NCI-H1694 (cell line): ENCODE results near the gene UNC13D.
"Not testable (repeated sequence)": the region's sequence is repeated elsewhere in the genome, so short reads cannot be mapped to it uniquely, and the experiment has no call there.

Source experiments
- DNase-seq: peaks from one replicate; lab custom pipeline; 2025; lab: John Stamatoyannopoulos, UW

Gene UNC13D

DNA sequence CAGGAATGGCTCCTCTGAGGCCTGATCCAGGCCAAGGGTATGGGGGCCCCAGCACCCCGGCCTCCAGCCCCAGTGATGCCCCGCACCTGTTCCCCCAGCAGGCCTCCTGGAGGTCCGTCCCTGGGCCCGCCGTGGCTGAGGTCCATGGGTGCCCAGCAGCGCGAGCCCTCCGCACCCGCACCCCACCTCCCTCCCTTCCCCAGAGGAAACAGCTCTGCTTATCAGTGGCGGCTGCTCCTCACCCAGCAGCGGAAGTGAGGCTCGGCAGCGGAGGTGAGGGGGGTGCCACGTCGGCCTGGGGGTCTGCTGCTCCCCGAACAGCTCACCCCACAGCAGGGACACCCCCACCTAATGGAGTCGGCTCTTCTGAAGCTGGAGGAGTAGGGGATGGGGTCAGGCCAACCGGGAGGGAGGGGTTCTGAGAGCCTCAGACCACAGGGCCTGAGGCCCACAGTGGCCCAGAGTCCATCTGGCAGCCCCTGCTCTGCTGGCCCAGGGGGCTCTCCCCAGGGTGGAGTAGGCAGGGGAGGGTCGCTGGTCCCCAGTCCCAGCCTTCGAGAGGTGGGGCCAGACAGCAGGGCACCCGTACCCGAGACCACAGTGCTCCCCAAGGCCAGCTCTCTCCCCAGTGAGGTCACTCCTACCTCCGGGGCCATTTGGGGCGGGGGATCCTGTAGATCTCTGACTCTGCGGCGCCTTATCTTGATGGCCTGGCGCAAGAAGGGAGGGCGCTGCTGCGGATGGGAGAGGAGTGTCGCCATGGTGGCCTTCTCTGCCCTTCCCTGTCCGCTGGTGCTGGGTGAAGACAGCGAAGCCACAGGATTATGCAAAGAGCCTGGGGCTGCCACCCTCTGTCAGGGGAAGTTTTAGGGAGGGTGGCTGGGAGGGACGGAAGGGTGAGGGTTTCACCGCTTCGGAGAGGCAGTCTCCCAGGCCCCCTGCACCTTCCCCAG, at the start of gene UNC13D:
Gene UNC13D (minus strand): TSS at position 828 of the 953 bp plus-strand sequence. CDS start 67 bp downstream, at position 761.
- no peak for DNase-seq

GRCh38 chr17:75893305-75894048, 49.3 kb upstream of the UNC13D start:
- no peak for DNase-seq

DNA sequence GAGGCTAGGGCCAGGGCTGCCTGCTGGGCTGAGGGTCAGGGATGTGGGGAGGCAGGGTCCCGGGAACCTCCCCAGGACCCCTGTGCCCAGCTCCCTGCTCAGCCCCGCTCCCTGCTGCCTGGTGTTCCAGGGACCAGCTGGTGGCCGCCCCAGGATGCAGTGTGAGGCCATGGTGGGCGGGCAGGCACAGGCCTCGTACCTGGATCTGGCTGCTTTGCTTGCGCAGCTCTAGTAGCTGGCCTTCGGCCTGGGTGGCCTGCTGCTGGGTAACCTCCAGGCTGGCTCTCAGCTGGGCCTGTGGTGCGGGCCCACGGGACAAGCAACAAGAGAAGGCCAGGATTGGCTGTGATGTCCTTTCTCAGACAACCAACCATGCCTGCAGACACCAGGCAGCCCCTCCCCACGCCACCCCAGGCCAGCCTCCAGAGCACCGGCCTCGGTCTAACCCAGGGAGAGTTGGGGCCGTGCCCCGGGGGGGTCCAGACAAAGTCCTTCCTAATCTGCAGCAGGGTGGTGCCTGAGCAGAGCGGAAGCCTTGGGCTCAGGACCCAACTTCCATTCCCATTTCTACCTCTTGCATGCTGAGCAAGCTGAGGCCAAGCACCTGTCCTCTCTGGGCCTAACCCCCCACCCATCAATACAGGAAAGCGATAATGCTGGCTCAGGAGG, 48.5 kb upstream of the UNC13D start:
- DNase-seq, result no peak

GRCh38 chr17:75891605-75892555, 47.7 kb upstream of the UNC13D start:
- DNase-seq, result no peak

GRCh38 chr17:75891022-75891604, 46.9 kb upstream of the UNC13D start:
- DNase-seq, result no peak

- DNase-seq, result no peak
Observed at GRCh38 chr17:75889454-75889853, 45.2 kb upstream of the UNC13D start.

DNA sequence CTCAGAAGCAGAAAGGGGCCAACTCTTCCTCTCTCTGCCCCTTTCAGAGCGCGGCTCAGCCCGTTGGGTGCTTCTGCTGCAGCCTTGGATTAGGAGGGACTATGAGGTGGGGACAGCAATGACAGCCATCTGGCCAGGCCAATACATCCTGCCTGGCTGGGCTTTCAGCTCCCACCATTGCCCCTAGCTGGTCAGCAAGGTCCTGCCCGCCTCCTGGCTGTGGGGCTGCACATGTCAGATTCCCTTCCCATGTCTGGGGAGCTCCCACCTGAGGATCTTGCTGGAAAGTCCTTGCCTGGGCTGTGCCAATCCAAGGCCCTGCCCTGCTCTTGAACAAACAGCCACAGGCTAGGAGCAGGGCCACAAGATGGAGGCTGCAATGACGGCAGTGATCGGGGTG, 44.3 kb upstream of the UNC13D start:
- no peak for DNase-seq

- not testable (repeated sequence) for DNase-seq
Observed at GRCh38 chr17:75885860-75886259, 41.7 kb upstream of the UNC13D start.

GRCh38 chr17:75885431-75885830, 41.2 kb upstream of the UNC13D start:
- DNase-seq, result no peak

DNA sequence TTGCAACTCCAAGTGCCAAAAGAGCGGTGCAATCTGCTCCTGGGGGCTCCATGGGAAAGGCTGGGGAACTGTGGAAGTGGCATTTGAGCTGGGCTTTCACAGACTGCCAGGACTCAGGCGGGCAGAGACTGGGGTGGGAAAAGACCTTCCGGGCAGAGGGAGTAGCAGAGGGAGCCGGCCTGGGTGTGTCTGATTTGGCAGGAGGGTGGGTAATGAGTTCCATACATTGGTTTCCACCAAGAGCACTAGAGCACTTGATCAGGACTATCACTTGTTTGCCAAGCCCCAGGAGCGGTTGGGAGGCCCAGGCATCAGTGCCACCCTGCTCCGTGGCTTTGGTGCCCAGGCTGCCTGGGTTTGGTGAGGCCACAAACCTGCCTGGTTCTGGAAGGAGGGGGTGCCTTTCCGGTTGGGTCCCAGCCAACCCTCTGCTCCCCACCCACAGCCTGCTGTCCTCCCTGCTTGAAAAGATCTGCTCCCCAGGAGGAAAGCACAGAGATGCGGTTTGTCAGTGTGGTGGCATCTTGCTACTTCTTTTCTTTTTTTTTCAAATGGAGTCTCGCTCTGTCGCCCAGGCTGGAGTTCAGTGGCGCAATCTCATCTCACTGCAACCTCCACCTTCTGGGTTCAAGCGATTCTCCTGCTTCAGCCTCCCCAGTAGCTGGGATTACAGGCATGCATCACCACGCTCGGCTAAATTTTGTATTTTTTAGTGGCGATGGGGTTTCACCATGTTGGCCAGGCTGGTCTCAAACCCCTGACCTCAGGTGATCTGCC, 37.7 kb upstream of the UNC13D start:
- DNase-seq, result no peak

DNA sequence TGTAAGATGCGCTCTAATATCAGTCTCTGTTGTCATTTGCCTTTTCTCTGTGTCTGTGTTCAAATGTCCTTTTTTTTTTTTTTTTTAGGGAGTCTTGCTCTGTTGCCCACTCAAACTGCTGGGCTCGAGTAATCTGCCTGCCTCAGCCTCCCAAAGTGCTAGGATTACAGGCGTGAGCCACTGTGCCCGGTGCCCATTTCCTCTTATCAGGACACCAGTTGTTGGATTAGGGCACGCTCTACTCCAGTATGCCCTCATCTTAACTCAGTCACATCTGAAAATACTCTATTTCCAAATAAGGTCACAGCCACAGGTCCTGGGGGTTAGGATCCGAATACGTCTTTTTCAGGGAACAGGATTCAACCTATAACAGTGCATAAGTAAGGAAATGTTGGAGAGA, 36.1 kb upstream of the UNC13D start:
- DNase-seq, result no peak

- no peak for DNase-seq
Observed at GRCh38 chr17:75878174-75878998, 34.2 kb upstream of the UNC13D start, which contains the start of gene TRIM47. TRIM47 (minus strand) TSS chr17:75878581; CDS start chr17:75878548, 33 bp downstream.

GRCh38 chr17:75877752-75878173, 33.6 kb upstream of the UNC13D start:
- no peak for DNase-seq

DNA sequence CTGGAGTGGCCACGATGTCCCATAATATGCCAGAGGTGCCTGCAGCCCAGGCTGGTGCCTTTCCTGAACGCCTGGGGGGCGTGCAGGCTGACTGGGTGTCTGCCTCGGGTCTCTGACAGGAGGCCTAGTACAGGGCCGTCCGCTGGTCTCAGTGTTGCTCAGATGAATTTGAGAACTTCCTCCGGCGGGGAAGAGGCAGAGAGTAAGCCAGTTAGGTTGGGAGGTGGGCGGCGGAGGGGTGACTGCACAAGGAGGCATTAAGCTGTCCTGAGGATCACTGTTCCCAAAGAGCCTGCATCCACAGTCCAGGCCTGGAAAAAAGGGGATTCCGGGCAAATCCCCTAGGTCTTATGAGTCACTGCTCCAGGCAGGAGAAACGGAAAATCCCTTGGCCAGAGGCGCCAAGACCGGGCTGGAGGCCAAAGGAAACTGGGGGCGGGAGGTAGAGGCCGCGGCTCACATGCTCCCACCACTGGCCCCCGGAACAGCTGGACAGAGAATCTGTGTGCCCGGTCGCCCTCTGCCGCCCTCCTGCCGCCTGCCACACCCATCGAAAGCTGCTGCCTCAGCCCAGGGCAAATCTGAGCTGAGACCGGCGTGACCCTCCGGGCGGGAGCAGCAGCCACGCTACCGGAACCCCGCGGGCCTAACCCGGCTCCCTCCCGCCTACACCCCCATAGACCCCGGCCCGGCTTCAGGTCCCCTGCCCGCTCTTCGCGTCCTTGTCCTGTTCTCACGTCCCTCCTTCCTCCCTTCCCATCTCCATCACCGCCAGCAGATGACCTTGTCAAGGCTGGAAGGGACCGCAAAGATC, 32.9 kb upstream of the UNC13D start:
- no peak for DNase-seq

GRCh38 chr17:75876190-75876937, 32.2 kb upstream of the UNC13D start:
- DNase-seq, result no peak

- DNase-seq, result no peak
Observed at GRCh38 chr17:75875940-75876189, 31.7 kb upstream of the UNC13D start.

GRCh38 chr17:75875182-75875939, 31.2 kb upstream of the UNC13D start:
- no peak for DNase-seq
